Measurements from ENCODE around the gene MGAT5. TPM values are rescaled to one million over a fixed set of nuclear protein-coding genes. Genes with fewer than 3 reads are reported as not detected.

The MGAT5 gene
- total RNA-seq, 4 donors from 2014 or later, result 10.3 to 53.2 (median 27.0) TPM

- no peak for TF ChIP-seq CTCF (IDR thresholded peaks at IDR 0.05)
- TF ChIP-seq POLR2A (IDR thresholded peaks at IDR 0.05), result no peak
- H3K27me3 ChIP-seq, result no peaks in the 10 kb centered on the region
- H3K4me1 ChIP-seq, result no peaks in the 10 kb centered on the region
- H3K9me3 ChIP-seq, result no peaks in the 10 kb centered on the region
- H3K36me3 ChIP-seq, result no peaks in the 10 kb centered on the region
- intact Hi-C loops (cut with DNase I; ENCODE audit: low total_unique reads), result no loop called here
- DNase-seq, result no peak
- H3K4me3 ChIP-seq, result no peak overlapping the region
- H3K27ac ChIP-seq, result no peak overlapping the region
Measured at GRCh38 chr2:134338208-134338607, 84.3 kb downstream of the MGAT5 start.

GRCh38 chr2:134341476-134341875 lies 87.6 kb downstream of the MGAT5 start:
- Histone ChIP-seq H3K27ac (no peak overlapping the region), H3K36me3 (no peaks in the 10 kb centered on the region), H3K27me3 (no peaks in the 10 kb centered on the region), H3K9me3 (no peaks in the 10 kb centered on the region), H3K4me1 (no peaks in the 10 kb centered on the region), H3K4me3 (no peak overlapping the region)
- intact Hi-C loops (cut with DNase I; ENCODE audit: low total_unique reads), result no loop called here
- no peak for DNase-seq
- TF ChIP-seq POLR2A (IDR thresholded peaks at IDR 0.05), result no peak

GRCh38 chr2:134344954-134345697 lies 91.3 kb downstream of the MGAT5 start:
- H3K4me1 ChIP-seq, result no peaks in the 10 kb centered on the region
- no peaks in the 10 kb centered on the region for H3K27me3 ChIP-seq
- intact Hi-C loops (cut with DNase I; ENCODE audit: low total_unique reads), result no loop called here
- no peaks in the 10 kb centered on the region for H3K36me3 ChIP-seq
- H3K4me3 ChIP-seq, result no peak overlapping the region
- no peak for DNase-seq
- TF ChIP-seq POLR2A (IDR thresholded peaks at IDR 0.05), result no peak
- TF ChIP-seq CTCF (IDR thresholded peaks at IDR 0.05), result no peak
- no peak overlapping the region for H3K27ac ChIP-seq
- H3K9me3 ChIP-seq, result no peaks in the 10 kb centered on the region

DNA sequence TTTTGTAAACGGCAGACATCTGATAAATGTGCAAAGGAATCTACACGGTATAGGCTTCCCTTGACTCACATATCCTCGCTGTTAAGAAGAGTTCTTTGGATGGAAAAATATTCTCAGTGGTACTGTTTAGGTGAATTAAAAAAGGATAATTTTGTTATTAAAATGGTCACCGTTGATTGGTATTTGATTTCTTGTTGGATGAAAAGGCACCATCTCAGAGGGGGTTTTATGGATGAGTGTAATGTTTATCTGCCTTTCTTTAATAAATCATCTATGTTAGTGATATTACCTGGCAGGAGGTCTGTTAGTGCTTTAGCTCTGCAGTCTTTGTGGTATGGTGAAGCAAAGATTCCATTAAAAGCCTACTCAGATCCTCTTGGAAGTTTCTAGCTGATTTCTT lies 92.3 kb downstream of the MGAT5 start:
- intact Hi-C loops (cut with DNase I; ENCODE audit: low total_unique reads), result no loop called here
- Histone ChIP-seq H3K4me1 (no peaks in the 10 kb centered on the region), H3K4me3 (no peak overlapping the region), H3K9me3 (no peaks in the 10 kb centered on the region), H3K27me3 (no peaks in the 10 kb centered on the region), H3K36me3 (no peaks in the 10 kb centered on the region), H3K27ac (no peak overlapping the region)
- no peak for TF ChIP-seq CTCF (IDR thresholded peaks at IDR 0.05)
- no peak for DNase-seq

GRCh38 chr2:134347756-134348155 lies 93.9 kb downstream of the MGAT5 start:
- intact Hi-C loops (cut with DNase I; ENCODE audit: low total_unique reads), result no loop called here

More at GRCh38 chr2:134347756-134348155, 93.9 kb downstream of the MGAT5 start:
- Histone ChIP-seq H3K27me3 (no peaks in the 10 kb centered on the region), H3K27ac (no peak overlapping the region), H3K9me3 (no peaks in the 10 kb centered on the region), H3K36me3 (no peaks in the 10 kb centered on the region), H3K4me3 (no peak overlapping the region), H3K4me1 (no peaks in the 10 kb centered on the region)
- DNase-seq, result no peak
- TF ChIP-seq CTCF (IDR thresholded peaks at IDR 0.05) (no peak), POLR2A (IDR thresholded peaks at IDR 0.05) (no peak)

Measured in uterus (tissue), 4 donors.